ENCODE results near the gene AP1G2. TPM values are rescaled to one million over a fixed set of nuclear protein-coding genes. Genes with fewer than 3 reads are reported as not detected.

The AP1G2 gene
- total RNA-seq, 1 experiment from 2014 or later = 26.0 TPM

DNA sequence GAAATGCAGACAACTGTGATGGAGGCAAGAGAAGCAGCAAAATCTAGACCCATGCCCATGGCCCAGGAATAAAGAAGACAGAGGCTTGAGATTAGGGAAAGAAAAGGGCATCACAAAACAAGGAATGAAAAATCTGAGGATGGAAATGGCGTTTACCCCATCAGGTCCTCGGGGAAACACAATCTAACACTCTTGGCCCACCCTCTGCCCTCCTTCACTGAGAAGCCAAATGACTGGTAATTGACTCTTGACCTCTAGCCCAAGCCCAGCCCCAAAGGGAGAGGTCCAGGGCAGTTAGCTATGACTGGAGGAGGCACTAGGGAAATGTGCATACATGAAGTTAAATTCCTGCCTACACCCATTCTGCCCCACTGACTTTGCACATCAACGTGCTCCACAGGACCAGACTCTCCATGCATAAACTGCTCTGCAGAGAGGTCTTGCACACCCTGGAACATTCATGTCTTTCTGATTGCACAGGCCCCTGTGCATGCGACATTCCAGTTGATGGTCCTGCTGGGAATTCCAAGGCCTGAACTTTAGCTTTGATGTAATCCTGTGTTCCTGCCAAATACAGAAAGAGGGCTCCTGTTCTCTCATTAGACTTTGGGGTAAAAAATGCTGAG is 21.7 kb downstream of the AP1G2 start:
- no peak overlapping the region for H3K27ac ChIP-seq (ENCODE audit: low read depth, low read length, poor library complexity, severe bottlenecking)
- no TSS peak for BruUV-seq (replicated peaks)
- no peak for DNase-seq (ENCODE audit: low spot score)
- POLR2A ChIA-PET (ENCODE audit: low non-redundant PET) = no interaction called here
- no peaks in the 10 kb centered on the region for H3K36me3 ChIP-seq (ENCODE audit: insufficient read depth, low read length, poor library complexity, severe bottlenecking)
- CTCF ChIA-PET = no interaction called here
- intact Hi-C loops (cut with micrococcal nuclease; ENCODE audit: unreplicated experiment) = no loop called here
- H3K4me1 ChIP-seq (ENCODE audit: insufficient read depth, low read length, poor library complexity, severe bottlenecking) = peaks cover 5% of the 10 kb centered on the region
- no peaks in the 10 kb centered on the region for H3K27me3 ChIP-seq (replicated peaks; ENCODE audit: insufficient read depth, low read depth, low read length, poor library complexity)
- TF ChIP-seq EZH2 (IDR thresholded peaks at IDR 0.05; ENCODE audit: borderline replicate concordance, low read depth, low read length, poor library complexity, severe bottlenecking) = no peak
- TF ChIP-seq, protein P1, sequence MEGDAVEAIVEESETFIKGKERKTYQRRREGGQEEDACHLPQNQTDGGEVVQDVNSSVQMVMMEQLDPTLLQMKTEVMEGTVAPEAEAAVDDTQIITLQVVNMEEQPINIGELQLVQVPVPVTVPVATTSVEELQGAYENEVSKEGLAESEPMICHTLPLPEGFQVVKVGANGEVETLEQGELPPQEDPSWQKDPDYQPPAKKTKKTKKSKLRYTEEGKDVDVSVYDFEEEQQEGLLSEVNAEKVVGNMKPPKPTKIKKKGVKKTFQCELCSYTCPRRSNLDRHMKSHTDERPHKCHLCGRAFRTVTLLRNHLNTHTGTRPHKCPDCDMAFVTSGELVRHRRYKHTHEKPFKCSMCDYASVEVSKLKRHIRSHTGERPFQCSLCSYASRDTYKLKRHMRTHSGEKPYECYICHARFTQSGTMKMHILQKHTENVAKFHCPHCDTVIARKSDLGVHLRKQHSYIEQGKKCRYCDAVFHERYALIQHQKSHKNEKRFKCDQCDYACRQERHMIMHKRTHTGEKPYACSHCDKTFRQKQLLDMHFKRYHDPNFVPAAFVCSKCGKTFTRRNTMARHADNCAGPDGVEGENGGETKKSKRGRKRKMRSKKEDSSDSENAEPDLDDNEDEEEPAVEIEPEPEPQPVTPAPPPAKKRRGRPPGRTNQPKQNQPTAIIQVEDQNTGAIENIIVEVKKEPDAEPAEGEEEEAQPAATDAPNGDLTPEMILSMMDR (conservative IDR thresholded peaks at IDR 0.05; ENCODE audit: low read depth, low read length) = no peak
- H3K9me3 ChIP-seq (ENCODE audit: low read depth, low read length, poor library complexity, severe bottlenecking) = no peaks in the 10 kb centered on the region
- H3K4me3 ChIP-seq (ENCODE audit: low read depth, low read length, poor library complexity, severe bottlenecking) = no peak overlapping the region

DNA sequence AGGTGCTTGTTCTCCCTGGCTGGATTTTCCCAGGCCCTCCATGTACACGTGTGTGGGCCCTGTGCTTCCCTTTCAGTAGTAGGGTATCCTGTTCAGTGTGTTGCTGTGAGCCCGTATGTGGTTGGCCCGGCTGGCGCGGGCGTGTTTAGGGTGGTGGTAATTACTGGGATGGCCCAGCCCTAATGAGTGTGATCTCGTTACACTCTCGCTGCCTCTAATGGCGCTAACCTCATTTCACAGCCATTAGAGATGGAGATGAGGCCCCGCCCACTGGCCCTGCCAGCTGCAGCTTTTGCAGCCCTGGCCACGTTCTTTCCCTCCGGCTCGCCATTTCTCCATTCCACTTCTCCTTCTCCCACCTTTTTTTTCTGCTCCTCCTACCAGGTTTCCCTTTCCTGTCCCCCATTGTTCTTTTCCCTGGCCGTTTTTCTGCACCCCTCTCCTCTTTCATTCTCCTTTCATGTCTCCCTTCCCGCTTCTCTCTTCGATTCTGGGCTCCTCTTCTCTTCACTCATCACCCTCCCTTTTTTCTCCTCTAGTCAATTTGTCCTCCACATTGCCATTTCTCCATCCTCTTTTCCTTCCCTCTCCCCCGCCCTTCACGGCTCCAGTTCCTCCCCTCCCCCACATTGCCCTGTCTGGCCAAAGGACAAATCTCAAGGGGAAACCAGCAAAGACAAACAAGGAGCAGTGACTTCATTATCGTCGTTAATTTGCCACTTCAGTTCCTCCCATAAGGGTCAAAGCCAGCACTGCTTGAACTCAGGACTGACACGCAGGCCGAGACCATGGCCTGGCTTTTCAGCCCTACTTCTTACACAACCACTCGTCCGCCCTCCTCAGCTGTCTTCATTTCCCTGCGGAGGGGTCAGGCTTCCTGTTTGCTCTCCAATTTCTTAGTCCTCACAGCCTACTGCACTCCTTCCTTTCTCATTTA is 22.8 kb downstream of the AP1G2 start:
- Histone ChIP-seq H3K4me1 (ENCODE audit: insufficient read depth, low read length, poor library complexity, severe bottlenecking) (peaks cover under 1% of the 10 kb centered on the region), H3K9me3 (ENCODE audit: low read depth, low read length, poor library complexity, severe bottlenecking) (no peaks in the 10 kb centered on the region), H3K4me3 (ENCODE audit: low read depth, low read length, poor library complexity, severe bottlenecking) (no peak overlapping the region), H3K27ac (ENCODE audit: low read depth, low read length, poor library complexity, severe bottlenecking) (no peak overlapping the region), H3K27me3 (replicated peaks; ENCODE audit: insufficient read depth, low read depth, low read length, poor library complexity) (no peaks in the 10 kb centered on the region), H3K36me3 (ENCODE audit: insufficient read depth, low read length, poor library complexity, severe bottlenecking) (no peaks in the 10 kb centered on the region)
- intact Hi-C loops (cut with micrococcal nuclease; ENCODE audit: unreplicated experiment) = no loop called here
- ChIA-PET POLR2A (ENCODE audit: low non-redundant PET) (no interaction called here), CTCF (no interaction called here)
- no TSS peak for BruUV-seq (replicated peaks)
- no peak for TF ChIP-seq EZH2 (IDR thresholded peaks at IDR 0.05; ENCODE audit: borderline replicate concordance, low read depth, low read length, poor library complexity, severe bottlenecking)
- TF ChIP-seq, protein P1 (conservative IDR thresholded peaks at IDR 0.05; ENCODE audit: low read depth, low read length) = no peak
- peak; percentile 55 for DNase-seq (ENCODE audit: low spot score)

- BruUV-seq (replicated peaks) = no TSS peak
- no peak for TF ChIP-seq EZH2 (IDR thresholded peaks at IDR 0.05; ENCODE audit: borderline replicate concordance, low read depth, low read length, poor library complexity, severe bottlenecking)
- TF ChIP-seq, protein P1 (conservative IDR thresholded peaks at IDR 0.05; ENCODE audit: low read depth, low read length) = no peak
- no peaks in the 10 kb centered on the region for H3K27me3 ChIP-seq (replicated peaks; ENCODE audit: insufficient read depth, low read depth, low read length, poor library complexity)
- POLR2A ChIA-PET (ENCODE audit: low non-redundant PET) = no interaction called here
- DNase-seq (ENCODE audit: low spot score) = no peak
- CTCF ChIA-PET = interaction anchor here (1.1 kb wide), 1 partner anchor 65 kb away, joined by 3 read pairs; no protein-coding TSS in a partner anchor
- no peaks in the 10 kb centered on the region for H3K36me3 ChIP-seq (ENCODE audit: insufficient read depth, low read length, poor library complexity, severe bottlenecking)
- intact Hi-C loops (cut with micrococcal nuclease; ENCODE audit: unreplicated experiment) = no loop called here
- no peak overlapping the region for H3K27ac ChIP-seq (ENCODE audit: low read depth, low read length, poor library complexity, severe bottlenecking)
- H3K4me3 ChIP-seq (ENCODE audit: low read depth, low read length, poor library complexity, severe bottlenecking) = no peak overlapping the region
- H3K4me1 ChIP-seq (ENCODE audit: insufficient read depth, low read length, poor library complexity, severe bottlenecking) = peaks cover 14% of the 10 kb centered on the region
- H3K9me3 ChIP-seq (ENCODE audit: low read depth, low read length, poor library complexity, severe bottlenecking) = no peaks in the 10 kb centered on the region
Measured at GRCh38 chr14:23543403-23543802, 24.2 kb downstream of the AP1G2 start.

Data from A673 (cell line).